GM12801 (cell line): ENCODE data around the gene IST1.

Experiments
- TF ChIP-seq, protein P1 (sequence below): IDR thresholded peaks from one replicate; pipeline ENCODE4 v1.5.1; 2011; ENCODE audit warnings: control low read depth; ENCODE audit not compliant: insufficient read length; ENCODE audit errors: extremely low read depth

IST1 gene

DNA sequence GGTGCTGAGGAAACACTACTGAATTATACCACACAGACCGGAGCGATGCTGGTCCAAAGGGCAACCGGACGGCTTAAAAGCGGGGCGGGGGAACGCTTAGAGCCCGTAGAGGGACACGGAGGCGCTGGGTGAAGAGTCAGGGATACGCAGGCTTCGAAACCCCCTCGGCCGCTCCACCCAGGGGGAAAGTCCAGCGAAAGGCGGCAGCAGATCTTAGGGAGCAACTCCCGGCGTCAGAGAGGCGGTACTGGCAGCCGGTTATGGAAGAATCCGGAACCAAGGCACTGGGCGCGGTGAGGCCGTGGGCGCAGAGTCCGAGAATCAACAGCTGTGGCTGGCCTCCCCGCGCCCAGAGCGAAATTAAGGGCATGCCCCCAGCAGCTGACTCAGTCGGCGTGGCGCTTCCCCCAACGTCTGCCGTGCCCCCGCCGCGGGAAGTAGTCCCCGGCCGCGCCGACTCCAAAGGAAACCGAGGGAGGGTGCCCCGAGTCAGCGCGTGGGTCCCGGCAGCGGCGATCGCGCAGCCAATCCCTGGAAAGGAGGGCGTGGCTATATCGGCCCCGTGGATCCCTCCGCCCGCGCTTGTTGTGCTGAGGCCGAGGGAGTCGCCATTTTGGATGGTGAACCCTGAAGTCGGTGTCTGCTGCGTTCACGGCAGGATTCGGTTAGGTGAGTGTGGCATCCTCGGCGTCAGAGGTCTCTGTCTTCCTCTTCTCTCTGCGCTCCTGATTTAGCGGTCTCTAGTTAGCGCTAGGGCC, at the start of gene IST1:
Gene IST1 (plus strand): TSS at position 611 of the 758 bp plus-strand sequence. CDS start 20,110 bp downstream, outside the sequence.
- TF ChIP-seq, protein P1, sequence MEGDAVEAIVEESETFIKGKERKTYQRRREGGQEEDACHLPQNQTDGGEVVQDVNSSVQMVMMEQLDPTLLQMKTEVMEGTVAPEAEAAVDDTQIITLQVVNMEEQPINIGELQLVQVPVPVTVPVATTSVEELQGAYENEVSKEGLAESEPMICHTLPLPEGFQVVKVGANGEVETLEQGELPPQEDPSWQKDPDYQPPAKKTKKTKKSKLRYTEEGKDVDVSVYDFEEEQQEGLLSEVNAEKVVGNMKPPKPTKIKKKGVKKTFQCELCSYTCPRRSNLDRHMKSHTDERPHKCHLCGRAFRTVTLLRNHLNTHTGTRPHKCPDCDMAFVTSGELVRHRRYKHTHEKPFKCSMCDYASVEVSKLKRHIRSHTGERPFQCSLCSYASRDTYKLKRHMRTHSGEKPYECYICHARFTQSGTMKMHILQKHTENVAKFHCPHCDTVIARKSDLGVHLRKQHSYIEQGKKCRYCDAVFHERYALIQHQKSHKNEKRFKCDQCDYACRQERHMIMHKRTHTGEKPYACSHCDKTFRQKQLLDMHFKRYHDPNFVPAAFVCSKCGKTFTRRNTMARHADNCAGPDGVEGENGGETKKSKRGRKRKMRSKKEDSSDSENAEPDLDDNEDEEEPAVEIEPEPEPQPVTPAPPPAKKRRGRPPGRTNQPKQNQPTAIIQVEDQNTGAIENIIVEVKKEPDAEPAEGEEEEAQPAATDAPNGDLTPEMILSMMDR = no peak

- TF ChIP-seq, protein P1 = no peak
Measured at GRCh38 chr16:71845639-71846430, 49.5 kb upstream of the IST1 start, which contains the start of gene ATXN1L. Gene ATXN1L (plus strand): TSS chr16:71845976. CDS start chr16:71849741, 3,765 bp downstream.

GRCh38 chr16:71846431-71846830, 48.9 kb upstream of the IST1 start:
- TF ChIP-seq, protein P1 = no peak

DNA sequence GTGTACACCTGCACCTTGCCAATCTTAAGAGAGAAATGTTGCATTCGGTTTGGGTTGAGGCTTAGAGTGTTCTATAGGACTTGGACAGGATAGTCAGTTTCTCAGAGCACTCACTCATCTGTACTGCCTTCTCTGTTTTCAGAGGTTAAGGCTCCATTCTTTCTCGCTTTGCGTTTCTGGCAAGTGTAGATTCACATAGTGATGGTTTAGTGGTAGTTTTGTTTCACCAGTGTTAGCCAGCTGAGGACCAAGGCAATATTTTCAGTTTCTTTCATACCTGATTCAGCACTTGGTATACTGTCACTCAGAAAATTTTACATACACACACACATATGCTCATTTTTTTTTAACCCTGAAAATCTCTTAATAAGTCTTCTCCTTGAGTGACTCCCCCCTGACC, 48.2 kb upstream of the IST1 start:
- TF ChIP-seq, protein P1 = no peak

GRCh38 chr16:71848622-71849021, 46.7 kb upstream of the IST1 start:
- TF ChIP-seq, protein P1 = no peak

DNA sequence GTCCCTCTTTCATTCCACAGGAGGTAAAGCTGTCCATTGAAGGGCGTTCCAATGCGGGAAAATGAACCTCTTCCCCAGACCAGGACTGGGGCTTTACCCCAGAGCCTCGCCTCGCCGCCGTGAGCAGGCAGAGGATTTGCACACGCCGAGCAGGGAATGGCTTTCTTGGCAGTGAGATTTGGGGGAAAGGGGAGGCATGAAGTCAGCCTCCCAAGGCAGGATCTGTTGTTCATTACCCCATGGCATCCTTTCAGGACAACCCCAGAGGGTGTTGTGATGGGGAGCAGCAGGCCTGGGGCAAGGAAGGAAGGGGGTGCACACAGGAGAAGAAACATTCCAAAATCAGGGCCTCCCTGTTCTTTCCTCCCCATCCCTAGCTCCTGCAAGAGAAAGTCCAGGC, 43.6 kb upstream of the IST1 start:
- TF ChIP-seq, protein P1 = no peak

DNA sequence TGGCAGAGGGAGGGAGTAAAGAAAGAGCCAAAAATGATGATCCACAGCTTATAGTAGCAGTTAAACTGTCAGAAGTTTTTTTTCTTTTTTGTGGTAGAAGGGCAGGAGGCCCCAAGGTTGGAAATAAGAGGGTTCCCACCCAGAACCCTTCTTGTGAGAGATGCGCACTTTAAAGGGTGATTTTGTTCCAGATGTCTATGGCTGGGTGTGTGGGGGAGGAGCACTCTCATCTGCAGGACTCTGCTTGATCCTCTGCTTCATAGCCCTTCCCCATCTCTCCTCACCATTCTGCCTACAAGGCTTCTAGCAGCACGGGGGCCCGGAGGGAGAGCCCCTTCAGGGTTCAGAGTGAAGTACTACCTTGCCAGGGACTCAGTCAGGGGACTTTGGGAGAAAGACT, 43.2 kb upstream of the IST1 start:
- TF ChIP-seq, protein P1 = no peak
